WTC11 (cell line): ENCODE results near the gene ATOX1. TPM values are rescaled to one million over a fixed set of nuclear protein-coding genes. Genes with fewer than 3 reads are reported as not detected.

Source experiments
- ATAC-seq: fragments of 200-7000 bp; cut with Tn5 transposase; 2 replicates; pipeline ENCODE4 v1.10.0; 2021; ENCODE audit warnings: mild to moderate bottlenecking, moderate library complexity
- CTCF ChIA-PET: fragments of 300-600 bp; sonication (Branson Sonifier 250); formaldehyde crosslinking; loops from one replicate; lab custom pipeline; 2021; ENCODE audit warnings: antibody characterized with exemption; lab: Charles Lee
- POLR2A ChIA-PET: fragments of 350-600 bp; sonication (Branson Sonifier 250); formaldehyde crosslinking; loops from one replicate; lab custom pipeline; 2021; ENCODE audit warnings: antibody characterized with exemption; lab: Charles Lee
- DNase-seq: peaks from one replicate; pipeline ENCODE4 v3.0.0; 2021; ENCODE audit warnings: low spot score
- H3K27ac Mint-ChIP-seq: 2 replicates; pipeline ENCODE4 v1.8.0; 2021; ENCODE audit warnings: mixed read lengths
- H3K27me3 Mint-ChIP-seq: 2 replicates; pipeline ENCODE4 v1.8.0; 2021; ENCODE audit warnings: low read depth, mild to moderate bottlenecking, moderate library complexity, mixed read lengths
- H3K36me3 Mint-ChIP-seq: 2 replicates; pipeline ENCODE4 v1.8.0; 2021; ENCODE audit warnings: mixed read lengths
- H3K4me1 Mint-ChIP-seq: 2 replicates; pipeline ENCODE4 v1.8.0; 2022; ENCODE audit warnings: mixed read lengths
- H3K4me3 Mint-ChIP-seq: 2 replicates; pipeline ENCODE4 v1.8.0; 2021; ENCODE audit warnings: mild to moderate bottlenecking, moderate library complexity, mixed read lengths
- H3K9me3 Mint-ChIP-seq: 2 replicates; pipeline ENCODE4 v1.8.0; 2021; ENCODE audit warnings: mixed read lengths
- AFF4 ChIP-seq: sonication (generic); formaldehyde crosslinking; IDR thresholded peaks from 2 replicates; pipeline ENCODE4 v1.8.1; 2023; ENCODE audit warnings: mild to moderate bottlenecking, missing genetic modification reagents, borderline replicate concordance
- ATF1 ChIP-seq: sonication (generic); formaldehyde crosslinking; IDR thresholded peaks from 2 replicates; pipeline ENCODE4 v1.8.1; 2023; ENCODE audit warnings: mild to moderate bottlenecking, moderate library complexity, missing genetic modification reagents
- CBFB ChIP-seq: sonication (generic); formaldehyde crosslinking; IDR thresholded peaks from 2 replicates; pipeline ENCODE4 v1.8.1; 2022; ENCODE audit warnings: mild to moderate bottlenecking, low read depth, missing genetic modification reagents
- E2F4 ChIP-seq: sonication (generic); formaldehyde crosslinking; IDR thresholded peaks from 2 replicates; pipeline ENCODE4 v1.8.1; 2022; ENCODE audit warnings: low read depth, mild to moderate bottlenecking, moderate library complexity, missing genetic modification reagents, borderline replicate concordance
- ELF4 ChIP-seq: sonication (generic); formaldehyde crosslinking; IDR thresholded peaks from 2 replicates; pipeline ENCODE4 v1.8.1; 2022; ENCODE audit warnings: low read depth, mild to moderate bottlenecking, moderate library complexity, missing genetic modification reagents
- ETV6 ChIP-seq: sonication (generic); formaldehyde crosslinking; IDR thresholded peaks from 2 replicates; pipeline ENCODE4 v1.8.1; 2022; ENCODE audit warnings: mild to moderate bottlenecking, missing genetic modification reagents
- FOXP1 ChIP-seq: sonication (generic); formaldehyde crosslinking; IDR thresholded peaks from 2 replicates; pipeline ENCODE4 v1.8.0; 2022; ENCODE audit warnings: missing genetic modification reagents, mild to moderate bottlenecking, moderate library complexity, borderline replicate concordance
- KAT7 ChIP-seq: sonication (generic); formaldehyde crosslinking; IDR thresholded peaks from 2 replicates; pipeline ENCODE4 v1.8.1; 2023; ENCODE audit warnings: missing genetic modification reagents, mild to moderate bottlenecking, borderline replicate concordance
- MYBL2 ChIP-seq: sonication (generic); formaldehyde crosslinking; IDR thresholded peaks from 2 replicates; pipeline ENCODE4 v1.8.1; 2023; ENCODE audit warnings: mild to moderate bottlenecking, moderate library complexity, missing genetic modification reagents
- NFE2L1 ChIP-seq: sonication (generic); formaldehyde crosslinking; IDR thresholded peaks from 2 replicates; pipeline ENCODE4 v1.8.1; 2023; ENCODE audit warnings: missing genetic modification reagents
- OVOL2 ChIP-seq: fragments of 250-450 bp; sonication (Bioruptor Pico); IDR thresholded peaks from 2 replicates; pipeline ENCODE4 v1.9.0; 2021; ENCODE audit warnings: mild to moderate bottlenecking, borderline replicate concordance
- PRRX2 ChIP-seq: fragments of 250-450 bp; sonication (Bioruptor Pico); IDR thresholded peaks from 2 replicates; pipeline ENCODE4 v1.8.0; 2021; ENCODE audit warnings: mild to moderate bottlenecking
- SOX15 ChIP-seq: fragments of 250-450 bp; sonication (Bioruptor Pico); IDR thresholded peaks from 2 replicates; pipeline ENCODE4 v1.9.0; 2021; ENCODE audit warnings: mild to moderate bottlenecking
- TCF7 ChIP-seq: sonication (generic); formaldehyde crosslinking; IDR thresholded peaks from 2 replicates; pipeline ENCODE4 v1.8.0; 2022; ENCODE audit warnings: mild to moderate bottlenecking, low read depth, missing genetic modification reagents, moderate library complexity
- ZNF121 ChIP-seq: sonication (generic); formaldehyde crosslinking; IDR thresholded peaks from 2 replicates; pipeline ENCODE4 v1.8.0; 2023; ENCODE audit warnings: missing genetic modification reagents
- ZNF219 ChIP-seq: sonication (generic); formaldehyde crosslinking; IDR thresholded peaks from 2 replicates; pipeline ENCODE4 v1.8.0; 2023; ENCODE audit warnings: missing genetic modification reagents, mild to moderate bottlenecking, borderline replicate concordance
- ZNF232 ChIP-seq: sonication (generic); formaldehyde crosslinking; IDR thresholded peaks from 2 replicates; pipeline ENCODE4 v1.8.0; 2022; ENCODE audit warnings: mild to moderate bottlenecking, missing genetic modification reagents
- ZNF532 ChIP-seq: fragments of 250-450 bp; sonication (Bioruptor Pico); IDR thresholded peaks from 2 replicates; pipeline ENCODE4 v1.9.0; 2021; ENCODE audit warnings: mild to moderate bottlenecking, borderline replicate concordance
- total RNA-seq: library from RNA; stranded (reverse); gene quantifications from 3 replicates; pipeline ENCODE4 v1.2.3, GENCODE V29; 2021
- TF ChIP-seq, protein P1 (sequence below): fragments of 250-450 bp; sonication (Bioruptor Pico); IDR thresholded peaks from 2 replicates; pipeline ENCODE4 v1.9.0; 2021; ENCODE audit warnings: mild to moderate bottlenecking
- TF ChIP-seq, protein P2 (sequence below): sonication (generic); formaldehyde crosslinking; IDR thresholded peaks from 2 replicates; pipeline ENCODE4 v1.8.1; 2023; ENCODE audit warnings: mild to moderate bottlenecking, missing genetic modification reagents

ATOX1 gene
- total RNA-seq, 1 experiment from 2014 or later = 76.4 TPM

DNA sequence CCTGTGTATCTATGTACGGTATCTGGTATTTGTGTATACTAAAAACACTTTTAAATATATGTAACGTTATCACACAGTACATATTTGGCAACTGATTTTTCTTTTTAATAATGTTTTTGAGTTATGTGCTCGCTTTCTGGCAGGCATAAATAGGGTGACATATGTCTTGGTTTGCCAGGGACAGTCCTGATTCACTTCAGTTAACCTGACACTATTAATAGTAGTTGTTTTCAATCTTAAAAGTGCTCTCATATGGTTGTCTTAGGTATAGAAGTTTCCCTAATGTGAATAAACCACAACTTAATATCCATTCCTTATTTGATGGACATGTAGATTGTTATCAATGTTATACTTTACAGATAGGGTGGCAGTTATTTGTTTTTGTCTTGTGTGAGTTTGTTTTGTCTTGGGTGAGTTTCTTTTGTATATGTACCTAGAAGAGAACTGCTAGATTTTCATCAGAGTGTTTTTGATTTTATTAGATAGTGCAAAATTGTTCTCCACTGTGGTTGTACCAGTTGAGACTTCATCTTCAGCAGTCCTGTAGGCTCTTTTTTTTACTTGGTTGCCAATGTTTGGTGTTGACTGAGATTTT, 21.2 kb upstream of the ATOX1 start (continued):
- TF ChIP-seq ZNF532 (CRISPR knock-in tag) = no peak
- TF ChIP-seq ZNF232 (CRISPR knock-in tag) = no peak
- no peak for TF ChIP-seq MYBL2 (CRISPR knock-in tag)
- TF ChIP-seq ATF1 (CRISPR knock-in tag) = no peak
- TF ChIP-seq TCF7 (CRISPR knock-in tag) = no peak
- TF ChIP-seq, protein P1, sequence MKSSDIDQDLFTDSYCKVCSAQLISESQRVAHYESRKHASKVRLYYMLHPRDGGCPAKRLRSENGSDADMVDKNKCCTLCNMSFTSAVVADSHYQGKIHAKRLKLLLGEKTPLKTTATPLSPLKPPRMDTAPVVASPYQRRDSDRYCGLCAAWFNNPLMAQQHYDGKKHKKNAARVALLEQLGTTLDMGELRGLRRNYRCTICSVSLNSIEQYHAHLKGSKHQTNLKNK = no peak
- no peak for TF ChIP-seq AFF4
- no peak for TF ChIP-seq SOX15 (CRISPR knock-in tag)
- TF ChIP-seq ZNF219 (CRISPR knock-in tag) = no peak
- TF ChIP-seq KAT7 (CRISPR knock-in tag) = no peak
- no peak for TF ChIP-seq OVOL2 (CRISPR knock-in tag)
- no peak for TF ChIP-seq PRRX2
- TF ChIP-seq FOXP1 = no peak
- no peak for TF ChIP-seq ETV6 (CRISPR knock-in tag)

DNA sequence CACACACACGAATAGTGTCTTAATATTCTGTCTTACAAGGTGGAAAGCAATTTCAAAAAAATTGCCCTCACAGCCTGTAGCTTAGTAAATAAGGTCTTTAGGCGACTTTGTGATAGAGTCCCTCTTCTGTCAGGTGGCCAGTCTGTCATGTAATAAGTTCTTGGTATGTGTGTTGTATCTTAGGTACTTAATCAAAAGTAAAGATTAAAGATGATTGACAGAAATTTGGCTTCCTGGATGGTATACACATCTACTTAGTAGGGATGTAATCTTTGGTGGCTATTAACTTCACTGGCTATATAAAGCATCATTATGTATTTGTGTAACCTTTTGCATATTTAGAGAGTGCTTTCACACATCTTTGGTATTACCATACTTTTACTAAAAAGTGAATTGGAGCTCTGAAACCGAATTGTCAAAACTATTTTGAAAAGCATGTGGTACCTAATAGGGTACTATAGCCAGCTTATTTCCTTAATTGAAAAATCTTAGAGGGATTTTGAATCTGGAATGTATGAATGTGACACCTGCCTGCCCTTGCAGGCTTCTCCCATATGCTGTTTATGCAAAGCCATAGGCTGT, 16.7 kb upstream of the ATOX1 start:
- DNase-seq = no peak
- Mint-ChIP-seq H3K36me3 (peaks cover 33% of the 10 kb centered on the region), H3K27ac (no peak overlapping the region), H3K4me3 (peak overlapping the region; percentile 94), H3K4me1 (peaks cover 67% of the 10 kb centered on the region), H3K27me3 (no peaks in the 10 kb centered on the region), H3K9me3 (no peaks in the 10 kb centered on the region)
- CTCF ChIA-PET = interaction anchor here (1.5 kb wide), 1 partner anchor 20 kb away, joined by 4 read pairs; no protein-coding TSS in a partner anchor
- TF ChIP-seq, protein P2, sequence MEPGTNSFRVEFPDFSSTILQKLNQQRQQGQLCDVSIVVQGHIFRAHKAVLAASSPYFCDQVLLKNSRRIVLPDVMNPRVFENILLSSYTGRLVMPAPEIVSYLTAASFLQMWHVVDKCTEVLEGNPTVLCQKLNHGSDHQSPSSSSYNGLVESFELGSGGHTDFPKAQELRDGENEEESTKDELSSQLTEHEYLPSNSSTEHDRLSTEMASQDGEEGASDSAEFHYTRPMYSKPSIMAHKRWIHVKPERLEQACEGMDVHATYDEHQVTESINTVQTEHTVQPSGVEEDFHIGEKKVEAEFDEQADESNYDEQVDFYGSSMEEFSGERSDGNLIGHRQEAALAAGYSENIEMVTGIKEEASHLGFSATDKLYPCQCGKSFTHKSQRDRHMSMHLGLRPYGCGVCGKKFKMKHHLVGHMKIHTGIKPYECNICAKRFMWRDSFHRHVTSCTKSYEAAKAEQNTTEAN (CRISPR knock-in tag) = no peak
- TF ChIP-seq ELF4 (CRISPR knock-in tag) (no peak), ZNF232 (CRISPR knock-in tag) (no peak), CBFB (CRISPR knock-in tag) (no peak), ZNF121 (CRISPR knock-in tag) (no peak), E2F4 (CRISPR knock-in tag) (no peak), ATF1 (CRISPR knock-in tag) (no peak), ETV6 (CRISPR knock-in tag) (no peak), NFE2L1 (CRISPR knock-in tag) (no peak)
- POLR2A ChIA-PET = no interaction called here
- ATAC-seq = no peak
